GM12878 (cell line): ENCODE measurements around the gene YWHAG. TPM values are rescaled to one million over a fixed set of nuclear protein-coding genes. Genes with fewer than 3 reads are reported as not detected.

ENCODE experiments used
- ATAC-seq: fragments of 200-7000 bp; cut with Tn5 transposase; 3 replicates; pipeline ENCODE4 v1.9.1; 2020; ENCODE audit warnings: mild to moderate bottlenecking, moderate library complexity
- BruUV-seq: library from RNA; stranded (reverse); fragments of 400-500 nt; replicated peaks from 2 replicates; lab custom pipeline; 2021; lab: Mats Ljungman, UMichigan
- CTCF ChIA-PET: fragments of 300-600 bp; sonication (Branson Sonifier 250); formaldehyde crosslinking; extraction: SDS; loops from one replicate; lab custom pipeline; 2021; ENCODE audit warnings: inconsistent platforms; lab: Yijun Ruan, JAX
- POLR2A ChIA-PET: fragments of 350-600 bp; formaldehyde crosslinking; extraction: SDS; loops from one replicate; lab custom pipeline; 2021; ENCODE audit warnings: inconsistent platforms; lab: Charles Lee
- RAD21 ChIA-PET: fragments of 300-600 bp; sonication (Branson Sonifier 250); formaldehyde crosslinking; loops from one replicate; lab custom pipeline; 2023; ENCODE audit warnings: antibody characterized with exemption; ENCODE audit not compliant: unreplicated experiment; lab: Charles Lee
- SMC1A ChIA-PET: fragments of 300-600 bp; sonication (Branson Sonifier 250); formaldehyde crosslinking; loops from one replicate; lab custom pipeline; 2023; ENCODE audit not compliant: unreplicated experiment, uncharacterized antibody; lab: Charles Lee
- DNase-seq: peaks from one replicate; pipeline ENCODE4 v3.0.0-alpha.2; 2011; ENCODE audit warnings: low read depth, low spot score
- FAIRE-seq: peaks from 3 replicates; lab custom pipeline; 2011; peaks lifted over from hg19 to GRCh38; lab: Jason Lieb, UNC
- H2AFZ ChIP-seq: 2 replicates; pipeline ENCODE4 v1.6.0; 2011; ENCODE audit warnings: low read depth, low read length, control low read depth; ENCODE audit not compliant: control insufficient read depth
- H3K27ac ChIP-seq: 2 replicates; pipeline ENCODE4 v1.5.1; 2011; ENCODE audit warnings: control low read depth; ENCODE audit not compliant: control insufficient read depth, insufficient read depth
- H3K27me3 ChIP-seq, 2 experiments: replicated peaks in 1 of 2; 2 replicates each; pipeline versions ENCODE4 v1.6.0 to v1.6.1; 2011; ENCODE audit warnings: low read length in 1 of 2; ENCODE audit not compliant: control insufficient read depth in 2 of 2, insufficient read depth in 2 of 2
- H3K36me3 ChIP-seq, 2 experiments: 2 replicates each; pipeline ENCODE4 v1.5.1; 2011; ENCODE audit warnings: low read length in 1 of 2; ENCODE audit not compliant: control insufficient read depth in 2 of 2, insufficient read depth in 2 of 2
- H3K4me1 ChIP-seq: 2 replicates; pipeline ENCODE4 v1.6.1; 2011; ENCODE audit warnings: mild to moderate bottlenecking, low read length, moderate library complexity, mixed read lengths; ENCODE audit not compliant: control insufficient read depth, insufficient read depth
- H3K4me2 ChIP-seq: 2 replicates; pipeline ENCODE4 v1.6.0; 2011; ENCODE audit warnings: control low read depth; ENCODE audit not compliant: control insufficient read depth, insufficient read depth
- H3K4me3 ChIP-seq: fragments of 200-600 bp; sonication (generic); 2 replicates; pipeline ENCODE4 v1.5.1; 2016
- H3K79me2 ChIP-seq: 2 replicates; pipeline ENCODE4 v1.6.0; 2011; ENCODE audit warnings: low read length; ENCODE audit not compliant: control insufficient read depth, insufficient read depth
- H3K9ac ChIP-seq: 2 replicates; pipeline ENCODE4 v1.8.0; 2011; ENCODE audit warnings: low read length, control low read depth, mixed read lengths; ENCODE audit not compliant: control insufficient read depth, insufficient read depth
- H3K9me3 ChIP-seq: replicated peaks from 3 replicates; pipeline ENCODE4 v1.5.1; 2011; ENCODE audit warnings: mild to moderate bottlenecking, low read length; ENCODE audit not compliant: control insufficient read depth, insufficient read depth
- H4K20me1 ChIP-seq: 2 replicates; pipeline ENCODE4 v1.6.0; 2011; ENCODE audit not compliant: control insufficient read depth, insufficient read depth
- ATF7 ChIP-seq: fragments of 450-650 bp; IDR thresholded peaks from 2 replicates; pipeline ENCODE4 v1.6.1; 2016; ENCODE audit warnings: low read depth, mild to moderate bottlenecking
- CBX3 ChIP-seq: fragments of 200-600 bp; sonication (generic); IDR thresholded peaks from 2 replicates; pipeline ENCODE4 v1.6.1; 2016; ENCODE audit warnings: low read depth, borderline replicate concordance
- ETV6 ChIP-seq, 2 experiments: fragments of 450-650 bp in 1 of 2; IDR thresholded peaks in 1 of 2; conservative IDR thresholded peaks in 1 of 2; 2 replicates each; pipeline ENCODE4 v1.6.1; 2014; ENCODE audit warnings: antibody characterized with exemption in 1 of 2, borderline replicate concordance in 1 of 2, low read depth in 1 of 2, mild to moderate bottlenecking in 1 of 2, moderate library complexity in 1 of 2
- IRF3 ChIP-seq: fragments of 450-650 bp; IDR thresholded peaks from 2 replicates; pipeline ENCODE4 v1.6.1; 2014; ENCODE audit warnings: mild to moderate bottlenecking
- MEF2A ChIP-seq: IDR thresholded peaks from 2 replicates; pipeline ENCODE4 v1.6.1; 2011; ENCODE audit warnings: low read depth, mild to moderate bottlenecking, low read length, moderate library complexity; ENCODE audit not compliant: insufficient read depth
- MEF2B ChIP-seq: fragments of 450-650 bp; IDR thresholded peaks from 2 replicates; pipeline ENCODE4 v1.6.1; 2018; ENCODE audit warnings: mild to moderate bottlenecking, moderate library complexity; ENCODE audit not compliant: partially characterized antibody, poor library complexity, severe bottlenecking
- NFXL1 ChIP-seq: fragments of 450-650 bp; IDR thresholded peaks from 2 replicates; pipeline ENCODE4 v1.6.1; 2017; ENCODE audit warnings: antibody characterized with exemption, mild to moderate bottlenecking, borderline replicate concordance
- RFX5 ChIP-seq: IDR thresholded peaks from 2 replicates; pipeline ENCODE4 v1.6.1; 2011; ENCODE audit warnings: low read depth, low read length, improper control_type of control experiment
- SMARCA5 ChIP-seq: fragments of 450-650 bp; IDR thresholded peaks from 2 replicates; pipeline ENCODE4 v1.6.1; 2017; ENCODE audit warnings: mild to moderate bottlenecking
- ZBED1 ChIP-seq: IDR thresholded peaks from 2 replicates; pipeline ENCODE4 v1.6.1; 2016; ENCODE audit warnings: borderline replicate concordance
- ZBTB33 ChIP-seq: fragments of 450-650 bp; IDR thresholded peaks from 2 replicates; pipeline ENCODE4 v1.6.1; 2017; ENCODE audit warnings: mild to moderate bottlenecking
- ZNF217 ChIP-seq: fragments of 450-650 bp; IDR thresholded peaks from 2 replicates; pipeline ENCODE4 v1.6.1; 2017; ENCODE audit warnings: antibody characterized with exemption, mild to moderate bottlenecking
- ZNF622 ChIP-seq: fragments of 450-650 bp; IDR thresholded peaks from 2 replicates; pipeline ENCODE4 v1.6.1; 2017; ENCODE audit warnings: mild to moderate bottlenecking, inconsistent platforms
- ZZZ3 ChIP-seq: IDR thresholded peaks from 2 replicates; pipeline ENCODE4 v1.6.1; 2011; ENCODE audit warnings: low read depth; ENCODE audit not compliant: control insufficient read depth, insufficient read length
- WGBS: methylation state at CpG from one replicate; pipeline ENCODE4 v1.1.6; 2016; ENCODE audit warnings: low lambda C conversion rate; ENCODE audit not compliant: insufficient replicate concordance, insufficient coverage; ENCODE audit errors: missing lambda C conversion rate; 5-methylcytosine and 5-hydroxymethylcytosine counted together
- in situ Hi-C: fragments of 300-500 bp; cut with MboI; formaldehyde crosslinking; loops from 9 replicates; pipeline ENCODE4 v1.14.3; 2018; ENCODE audit warnings: mixed read lengths
- intact Hi-C: fragments of 100-400 bp; cut with micrococcal nuclease; formaldehyde crosslinking; loops from one replicate; pipeline ENCODE4 v1.14.2; 2022; ENCODE audit not compliant: unreplicated experiment
- polyA plus RNA-seq, 11 experiments: library from polyadenylated mRNA; depleted of rRNA in 4 of 11; unstranded in 6 of 11; stranded (reverse) in 5 of 11; fragments of >200 nt; fragmentation: Nextera tagmentation in 4 of 11; fragmentation: Illumina TruSeq in 1 of 11; extraction: Ambion mirVana in 4 of 11; extraction: Trizol in 1 of 11; gene quantifications; 1 replicate in 1 of 11; 2 replicates in 10 of 11; pipeline versions ENCODE4 v1.2.1 to v1.2.3, GENCODE V29; 2011 to 2016; ENCODE audit warnings: inconsistent platforms in 2 of 11, missing spikeins in 2 of 11, low read depth in 1 of 11
- total RNA-seq, 4 experiments: library from RNA; depleted of rRNA in 3 of 4; stranded (reverse); fragments of >200 nt in 3 of 4; fragmentation: Illumina TruSeq in 1 of 4; extraction: Trizol in 1 of 4; gene quantifications; 2 replicates each; pipeline versions ENCODE4 v1.2.1 to v1.2.3, GENCODE V29; 2013 to 2021

Gene YWHAG
- total and polyA plus RNA-seq, 10 of the 15 experiments (the other 5 are each of a cell fraction or from before 2014, with no cell fraction given) = 20.2 to 157 (median 41.3) TPM

GRCh38 chr7:76326646-76327233 is 32.1 kb downstream of the YWHAG start:
- Histone ChIP-seq H3K9ac (no peak overlapping the region), H3K4me2 (no peak overlapping the region), H3K9me3 (no peaks in the 10 kb centered on the region), H3K27me3 (no peaks in the 10 kb centered on the region), H3K36me3 (peaks cover 14 to 41% of the 10 kb centered on the region in 2 experiments), H4K20me1 (peaks cover 9% of the 10 kb centered on the region), H2AFZ (no peak overlapping the region), H3K4me1 (no peaks in the 10 kb centered on the region), H3K27ac (no peak overlapping the region), H3K79me2 (peaks cover 11% of the 10 kb centered on the region), H3K4me3 (no peak overlapping the region)
- SMC1A ChIA-PET = interaction anchor here (0.6 to 1.3 kb wide), 3 partner anchors 10 to 38 kb away, joined by 3 read pairs; no protein-coding TSS in a partner anchor
- TF ChIP-seq RFX5 (no peak), ZBTB33 (no peak)
- 95% methylated on average over 5 of the region's 5 CpGs for WGBS
- RAD21 ChIA-PET = interaction anchor here (0.8 kb wide), 1 partner anchor 14 kb away, joined by 3 read pairs; no protein-coding TSS in a partner anchor
- intact Hi-C loops (no loop called here), in situ Hi-C loops (no loop called here)
- DNase-seq (no peak), FAIRE-seq (no peak), ATAC-seq (no peak)
- BruUV-seq = no TSS peak
- CTCF ChIA-PET = interaction anchor here (0.8 to 1.6 kb wide), 4 partner anchors 12 to 148 kb away, joined by 3 to 12 read pairs (median 4); partner anchors contain the start of gene YWHAG
- POLR2A ChIA-PET = interaction anchor here (0.7 to 1.6 kb wide), 4 partner anchors 8 to 38 kb away, joined by 3 to 4 read pairs (median 4); no protein-coding TSS in a partner anchor

- CTCF ChIA-PET = no interaction called here
- H2AFZ ChIP-seq = no peak overlapping the region
- intact Hi-C loops (no loop called here), in situ Hi-C loops (no loop called here)
- ATAC-seq (no peak), FAIRE-seq (no peak), DNase-seq (no peak)
- H3K27me3 ChIP-seq = no peaks in the 10 kb centered on the region
- peaks cover 11% of the 10 kb centered on the region for H3K79me2 ChIP-seq
- H3K36me3 ChIP-seq = peaks cover 14 to 41% of the 10 kb centered on the region in 2 experiments
- H3K4me2 ChIP-seq = no peak overlapping the region
- no peaks in the 10 kb centered on the region for H3K4me1 ChIP-seq
- H4K20me1 ChIP-seq = peaks cover 9% of the 10 kb centered on the region
- H3K9ac ChIP-seq = no peak overlapping the region
- no TSS peak for BruUV-seq
- 89% methylated on average over 5 of the region's 5 CpGs for WGBS
- H3K27ac ChIP-seq = no peak overlapping the region
- RAD21 ChIA-PET = no interaction called here
- SMC1A ChIA-PET = interaction anchor here (0.8 kb wide), 1 partner anchor 34 kb away, joined by 3 read pairs; no protein-coding TSS in a partner anchor
- POLR2A ChIA-PET = interaction anchor here (1.5 to 1.6 kb wide), 2 partner anchors 9 to 39 kb away, joined by 3 to 4 read pairs; no protein-coding TSS in a partner anchor
- no peaks in the 10 kb centered on the region for H3K9me3 ChIP-seq
- H3K4me3 ChIP-seq = no peak overlapping the region
- TF ChIP-seq MEF2A (no peak), ZZZ3 (no peak), CBX3 (no peak), SMARCA5 (no peak), ZNF217 (no peak), MEF2B (no peak), ETV6 (conservative IDR thresholded peaks at IDR 0.05 in 1 of 2, IDR thresholded peaks at IDR 0.05 in 1 of 2; ENCODE audit: borderline replicate concordance in 1 of 2, low read depth in 1 of 2) (no peak), NFXL1 (no peak), ZBED1 (no peak), ATF7 (no peak), IRF3 (no peak), ZNF622 (no peak)
These were observed 33.0 kb downstream of the YWHAG start for GRCh38 chr7:76325811-76326210.
